Fibroblast of pulmonary artery (primary cell): ENCODE results near the gene STX4.
A peak's percentile ranks its signal among the peaks of the same experiment; 100 is the strongest.

Experiments used
- DNase-seq: peaks from one replicate; pipeline ENCODE4 v3.0.0-alpha.2; 2010; ENCODE audit warnings: low read depth
- H3K4me3 ChIP-seq: replicated peaks from 2 replicates; pipeline ENCODE4 v1.5.1; 2011; ENCODE audit warnings: low read depth, mild to moderate bottlenecking, control low read depth, low read length, moderate library complexity
- TF ChIP-seq, protein P1 (sequence below): IDR thresholded peaks from 2 replicates; pipeline ENCODE4 v1.5.1; 2011; ENCODE audit warnings: mild to moderate bottlenecking, control low read depth, low read length, inconsistent platforms; ENCODE audit errors: missing control alignments

Gene STX4

DNA sequence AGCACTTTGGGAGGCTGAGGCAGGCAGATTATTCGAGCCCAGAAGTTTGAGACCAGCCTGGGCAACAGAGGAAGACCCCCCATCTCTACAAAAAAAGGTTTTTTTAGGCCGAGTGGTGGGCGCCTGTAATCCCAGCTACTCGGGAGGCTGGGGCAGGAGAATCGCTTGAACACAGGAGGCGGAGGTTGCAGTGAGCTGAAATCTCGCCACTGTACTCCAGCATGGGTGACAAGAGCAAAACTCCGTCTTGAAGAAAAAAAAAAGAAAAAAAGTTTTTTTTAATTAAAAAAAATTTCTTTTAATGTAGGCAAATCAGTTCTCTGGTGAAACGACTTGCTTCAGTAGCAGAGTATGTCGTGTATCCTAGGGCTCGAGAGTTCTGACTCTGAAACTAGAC is 37.4 kb upstream of the STX4 start:
- TF ChIP-seq, protein P1, sequence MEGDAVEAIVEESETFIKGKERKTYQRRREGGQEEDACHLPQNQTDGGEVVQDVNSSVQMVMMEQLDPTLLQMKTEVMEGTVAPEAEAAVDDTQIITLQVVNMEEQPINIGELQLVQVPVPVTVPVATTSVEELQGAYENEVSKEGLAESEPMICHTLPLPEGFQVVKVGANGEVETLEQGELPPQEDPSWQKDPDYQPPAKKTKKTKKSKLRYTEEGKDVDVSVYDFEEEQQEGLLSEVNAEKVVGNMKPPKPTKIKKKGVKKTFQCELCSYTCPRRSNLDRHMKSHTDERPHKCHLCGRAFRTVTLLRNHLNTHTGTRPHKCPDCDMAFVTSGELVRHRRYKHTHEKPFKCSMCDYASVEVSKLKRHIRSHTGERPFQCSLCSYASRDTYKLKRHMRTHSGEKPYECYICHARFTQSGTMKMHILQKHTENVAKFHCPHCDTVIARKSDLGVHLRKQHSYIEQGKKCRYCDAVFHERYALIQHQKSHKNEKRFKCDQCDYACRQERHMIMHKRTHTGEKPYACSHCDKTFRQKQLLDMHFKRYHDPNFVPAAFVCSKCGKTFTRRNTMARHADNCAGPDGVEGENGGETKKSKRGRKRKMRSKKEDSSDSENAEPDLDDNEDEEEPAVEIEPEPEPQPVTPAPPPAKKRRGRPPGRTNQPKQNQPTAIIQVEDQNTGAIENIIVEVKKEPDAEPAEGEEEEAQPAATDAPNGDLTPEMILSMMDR, result no peak
- no peak for DNase-seq
- no peak overlapping the region for H3K4me3 ChIP-seq

DNA sequence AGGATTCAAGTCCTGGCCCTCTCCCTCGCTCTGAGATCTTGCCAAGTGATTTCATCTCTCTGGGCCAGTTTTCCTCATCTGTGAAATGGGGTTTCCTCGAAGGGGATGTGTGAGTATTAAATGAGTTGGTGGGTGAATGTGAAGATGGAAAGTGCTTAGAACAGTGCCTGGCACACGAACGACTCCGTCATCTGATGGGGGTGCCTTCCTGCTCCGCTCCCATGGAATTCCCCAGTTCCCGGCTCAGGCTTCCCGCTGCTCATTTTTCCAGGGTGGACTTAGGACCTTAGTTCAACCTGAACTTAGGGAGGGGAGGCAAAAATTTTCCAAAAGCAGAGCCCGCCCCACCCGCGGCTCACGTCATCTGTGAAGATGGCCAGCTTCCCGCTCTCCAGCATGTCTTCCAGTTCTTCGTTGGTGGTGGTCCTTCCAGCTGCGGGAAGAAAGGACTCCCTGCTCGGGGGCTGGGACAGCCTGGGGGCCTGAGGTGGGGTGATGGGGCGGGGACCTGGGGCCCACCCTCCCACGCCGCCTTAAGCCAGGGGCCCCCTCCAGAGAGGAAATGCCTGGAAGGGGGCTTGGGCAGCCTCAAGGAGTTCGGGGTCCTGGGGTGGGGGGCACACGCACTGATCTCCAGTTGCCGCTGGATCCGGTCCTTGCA is 36.9 kb upstream of the STX4 start:
- DNase-seq, result no peak
- TF ChIP-seq, protein P1, result no peak

DNA sequence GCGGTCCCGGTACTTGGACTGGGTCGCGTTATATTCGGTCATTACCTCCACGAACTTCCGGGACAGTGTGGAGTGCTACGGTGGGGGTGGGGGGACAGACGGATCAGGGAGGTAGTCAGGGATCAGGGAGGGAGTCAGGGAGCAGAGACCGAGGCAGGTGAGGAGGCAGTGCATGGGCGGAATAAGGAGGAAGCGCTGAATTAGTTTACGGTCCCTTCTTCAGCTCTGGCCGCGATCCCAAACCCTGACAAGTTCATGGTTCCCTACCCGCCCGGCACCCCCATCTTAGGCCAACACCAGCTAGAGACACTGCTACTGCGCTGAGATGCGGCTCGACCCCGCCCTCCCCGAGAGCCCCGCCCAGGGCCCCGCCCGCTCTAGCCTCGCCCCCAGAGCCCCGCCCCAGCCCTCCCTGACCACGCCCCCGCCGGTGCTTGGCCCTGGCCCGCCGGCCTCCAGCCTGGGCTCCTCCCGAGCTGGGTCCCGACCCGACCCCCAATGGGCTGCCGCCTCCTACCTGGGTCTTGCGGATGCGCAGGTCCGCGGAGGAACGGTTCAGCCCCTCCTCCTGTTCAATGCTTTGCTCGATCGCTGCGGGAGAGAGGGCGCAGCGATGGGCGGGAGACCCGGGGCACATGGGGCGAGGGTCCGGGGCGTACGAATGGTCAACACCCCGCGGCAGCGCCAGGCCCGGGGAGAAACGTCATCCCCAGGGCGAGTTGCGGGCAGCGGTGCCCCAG is 36.2 kb upstream of the STX4 start:
- peak overlapping the region; percentile 59 for H3K4me3 ChIP-seq
- peak; percentile 55 for DNase-seq
- TF ChIP-seq, protein P1, result no peak

More for the DNA sequence above, 36.9 kb upstream of the STX4 start:
- H3K4me3 ChIP-seq, result peak overlapping the region; percentile 59

DNA sequence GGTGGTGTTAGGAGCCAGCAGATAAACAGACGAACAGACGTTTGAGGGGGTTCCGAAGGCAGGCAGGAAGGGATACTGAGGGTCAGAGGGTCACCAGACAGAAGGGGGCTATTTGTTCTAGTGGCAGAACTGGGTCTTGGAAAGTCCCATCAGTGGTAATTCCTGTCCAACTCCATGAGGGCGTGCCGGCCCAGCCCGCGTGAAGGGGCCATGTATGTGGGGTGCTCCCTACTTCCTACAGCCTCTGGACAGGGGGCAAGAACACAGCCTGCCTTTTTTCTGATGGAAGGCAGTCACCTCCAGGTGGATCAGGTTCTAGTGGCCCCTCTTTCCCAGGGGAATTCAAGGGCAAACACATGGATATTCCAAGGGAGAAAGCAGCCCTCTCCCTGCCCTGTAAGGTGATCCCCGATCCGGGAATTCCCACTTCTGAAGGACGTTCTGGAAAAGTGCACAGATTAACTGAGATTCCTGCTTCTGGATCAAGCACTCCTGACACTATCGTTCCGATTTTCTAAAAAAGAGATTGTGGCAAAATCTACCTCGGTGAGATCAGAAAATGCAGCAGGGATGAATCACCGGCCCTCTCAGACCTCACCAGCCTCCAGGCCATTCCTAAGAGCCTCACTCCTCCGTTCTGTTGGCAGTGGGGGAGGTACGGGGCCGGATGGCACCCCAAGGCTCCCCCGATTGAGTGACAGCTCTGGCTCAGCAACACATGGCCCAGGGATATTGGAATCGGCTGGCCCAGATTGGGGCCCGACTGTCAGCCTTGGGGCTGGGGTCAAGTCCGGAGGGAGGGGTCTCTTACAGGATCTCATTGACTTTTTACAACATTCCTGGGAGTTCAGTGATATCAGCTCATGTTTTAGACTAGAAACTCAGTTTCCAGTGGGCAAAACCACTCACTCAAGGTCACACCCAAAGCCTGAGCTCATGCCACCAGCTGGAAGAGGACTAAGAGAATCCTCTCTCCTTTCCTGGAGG is 35.3 kb upstream of the STX4 start:
- TF ChIP-seq, protein P1, result no peak
- DNase-seq, result peak; percentile 62
- H3K4me3 ChIP-seq, result peak overlapping the region; percentile 59

- H3K4me3 ChIP-seq, result no peak overlapping the region
- TF ChIP-seq, protein P1, result no peak
- DNase-seq, result no peak
Measured at GRCh38 chr16:30998852-30999761, 34.3 kb upstream of the STX4 start.
